Thyroid gland (tissue), 4 donors: ENCODE measurements around the gene FAM78B. TPM values are rescaled to one million over a fixed set of nuclear protein-coding genes. Genes with fewer than 3 reads are reported as not detected.

Experiments used
- DNase-seq, 2 donors: peaks; one replicate each; pipeline ENCODE4 v3.0.0-alpha.2; 2019
- H3K27ac ChIP-seq, 3 donors: fragments of 200-600 bp; sonication (generic); 1 replicate in 2 of 3; 2 replicates in 1 of 3; pipeline ENCODE4 v1.5.1; 2016 to 2019; ENCODE audit warnings: mild to moderate bottlenecking in 1 of 3, moderate library complexity in 1 of 3
- H3K27me3 ChIP-seq: fragments of 200-600 bp; sonication (generic); one replicate; pipeline ENCODE4 v1.5.1; 2019
- H3K36me3 ChIP-seq, 2 donors: fragments of 200-600 bp; sonication (generic); one replicate each; pipeline ENCODE4 v1.5.1; 2016 to 2019
- H3K4me1 ChIP-seq, 2 donors: fragments of 200-600 bp; sonication (generic); one replicate each; pipeline ENCODE4 v1.5.1; 2017 to 2019
- H3K4me3 ChIP-seq, 3 donors: fragments of 200-600 bp; sonication (generic); replicated peaks in 1 of 3; 1 replicate in 2 of 3; 2 replicates in 1 of 3; pipeline ENCODE4 v1.5.1; 2016; ENCODE audit warnings: mild to moderate bottlenecking in 1 of 3
- H3K9me3 ChIP-seq: fragments of 200-600 bp; sonication (generic); one replicate; pipeline ENCODE4 v1.5.1; 2017
- POLR2A ChIP-seq, 2 donors: fragments of 450-650 bp; IDR thresholded peaks; one replicate each; pipeline ENCODE4 v1.6.1; 2017; ENCODE audit warnings: antibody characterized with exemption in 2 of 2, mild to moderate bottlenecking in 2 of 2, moderate library complexity in 1 of 2
- WGBS, 2 donors: methylation state at CpG; one replicate each; pipeline ENCODE4 v1.1.5; 2017; 5-methylcytosine and 5-hydroxymethylcytosine counted together
- intact Hi-C: fragments of 100-400 bp; cut with DNase I; formaldehyde crosslinking; loops from one replicate; pipeline ENCODE4 v1.15.1; 2023
- total RNA-seq, 4 donors: library from RNA; depleted of rRNA; stranded (reverse); fragments of >200 nt; gene quantifications; one replicate each; pipeline ENCODE4 v1.2.3, GENCODE V29; 2016
- TF ChIP-seq, protein P1 (sequence below), 6 experiments: fragments of 200-600 bp in 3 of 6; fragments of 450-650 bp in 3 of 6; sonication (generic) in 3 of 6; IDR thresholded peaks; one replicate each; pipeline ENCODE4 v1.5.1; 2016 to 2019; ENCODE audit warnings: antibody characterized with exemption in 6 of 6, mild to moderate bottlenecking in 2 of 6, inconsistent platforms in 1 of 6, moderate library complexity in 1 of 6

FAM78B gene
- total RNA-seq, 4 donors from 2014 or later, result 3.3 to 4.7 (median 3.8) TPM

DNA sequence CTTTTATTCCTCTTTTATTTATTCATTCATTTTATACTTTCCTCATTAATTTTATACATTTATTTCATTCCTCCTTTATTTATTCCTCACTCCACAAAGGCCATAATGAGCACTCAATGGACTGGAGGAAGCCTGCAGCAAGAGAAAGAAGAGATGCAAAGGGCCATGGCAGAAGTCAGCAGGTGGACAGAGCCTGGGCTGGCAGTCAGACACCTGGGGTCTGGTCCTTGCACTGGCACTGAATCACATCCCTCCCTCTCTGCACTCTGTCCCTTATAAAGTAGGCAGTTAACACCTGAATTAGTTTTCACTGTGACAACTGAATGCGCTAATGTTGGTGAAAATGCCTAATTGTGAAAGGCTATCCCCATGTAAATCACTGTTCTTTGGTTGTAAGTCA is 38.6 kb downstream of the FAM78B start:
- Histone ChIP-seq H3K4me1 (no peaks in the 10 kb centered on the region), H3K9me3 (no peaks in the 10 kb centered on the region), H3K4me3 (no peak overlapping the region), H3K27me3 (no peaks in the 10 kb centered on the region), H3K36me3 (no peaks in the 10 kb centered on the region), H3K27ac (no peak overlapping the region)
- 53 to 93% methylated on average over 1 of the region's 1 CpG for WGBS, 2 donors
- TF ChIP-seq, protein P1, sequence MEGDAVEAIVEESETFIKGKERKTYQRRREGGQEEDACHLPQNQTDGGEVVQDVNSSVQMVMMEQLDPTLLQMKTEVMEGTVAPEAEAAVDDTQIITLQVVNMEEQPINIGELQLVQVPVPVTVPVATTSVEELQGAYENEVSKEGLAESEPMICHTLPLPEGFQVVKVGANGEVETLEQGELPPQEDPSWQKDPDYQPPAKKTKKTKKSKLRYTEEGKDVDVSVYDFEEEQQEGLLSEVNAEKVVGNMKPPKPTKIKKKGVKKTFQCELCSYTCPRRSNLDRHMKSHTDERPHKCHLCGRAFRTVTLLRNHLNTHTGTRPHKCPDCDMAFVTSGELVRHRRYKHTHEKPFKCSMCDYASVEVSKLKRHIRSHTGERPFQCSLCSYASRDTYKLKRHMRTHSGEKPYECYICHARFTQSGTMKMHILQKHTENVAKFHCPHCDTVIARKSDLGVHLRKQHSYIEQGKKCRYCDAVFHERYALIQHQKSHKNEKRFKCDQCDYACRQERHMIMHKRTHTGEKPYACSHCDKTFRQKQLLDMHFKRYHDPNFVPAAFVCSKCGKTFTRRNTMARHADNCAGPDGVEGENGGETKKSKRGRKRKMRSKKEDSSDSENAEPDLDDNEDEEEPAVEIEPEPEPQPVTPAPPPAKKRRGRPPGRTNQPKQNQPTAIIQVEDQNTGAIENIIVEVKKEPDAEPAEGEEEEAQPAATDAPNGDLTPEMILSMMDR (IDR thresholded peaks at IDR 0.05), result no peak
- TF ChIP-seq POLR2A (IDR thresholded peaks at IDR 0.05), result no peak
- no peak for DNase-seq
- intact Hi-C loops, result no loop called here

DNA sequence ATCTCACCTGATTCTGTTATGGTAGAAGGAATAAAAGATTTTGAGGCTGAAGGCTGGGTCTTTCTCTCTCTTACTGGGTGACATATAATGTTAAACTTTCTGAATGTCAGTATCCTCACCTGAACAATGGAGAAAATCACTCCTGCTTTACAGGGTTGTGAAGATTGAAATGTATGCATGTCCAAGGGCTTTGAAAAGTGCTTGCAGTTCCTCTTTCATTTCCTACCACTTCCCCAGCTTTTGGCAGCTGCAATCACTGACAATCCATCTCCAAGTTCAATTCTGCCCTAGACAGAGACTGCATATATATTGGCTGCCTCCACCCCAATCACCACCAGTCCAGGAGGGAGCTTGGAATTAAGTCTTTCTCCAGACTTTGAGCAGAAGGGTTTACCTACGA is 39.8 kb downstream of the FAM78B start:
- no peak overlapping the region for H3K27ac ChIP-seq

DNA sequence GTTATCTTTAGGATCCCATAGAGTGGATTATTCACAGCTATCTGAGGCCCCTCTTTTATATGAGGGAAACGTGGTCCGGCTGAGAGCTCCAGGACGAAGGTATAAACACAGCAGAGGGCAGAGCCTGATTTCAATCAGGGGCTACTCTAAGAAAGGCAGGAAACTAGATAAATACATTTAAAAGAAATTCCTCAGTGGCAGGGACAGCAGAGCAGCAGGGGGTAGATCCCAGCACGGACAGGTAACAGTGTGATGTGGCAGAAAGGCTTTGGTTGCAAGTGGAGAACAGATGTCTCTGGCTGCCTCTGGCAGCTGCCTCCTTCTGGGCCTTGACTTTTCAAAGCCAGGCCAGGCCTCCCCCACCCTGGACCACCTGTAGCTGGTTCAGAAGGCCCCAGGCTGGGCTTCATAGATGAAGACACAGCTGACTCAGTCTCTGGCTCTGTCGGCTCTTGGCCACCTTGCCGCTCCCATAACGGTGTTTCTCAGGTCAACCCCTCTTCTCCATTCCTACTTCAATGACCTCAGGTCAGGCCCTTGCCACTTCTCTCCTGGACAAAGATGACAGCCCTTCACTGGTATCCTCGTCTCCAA is 43.8 kb downstream of the FAM78B start:
- Histone ChIP-seq H3K9me3 (no peaks in the 10 kb centered on the region), H3K4me1 (no peaks in the 10 kb centered on the region), H3K27me3 (no peaks in the 10 kb centered on the region), H3K36me3 (no peaks in the 10 kb centered on the region), H3K4me3 (no peak overlapping the region), H3K27ac (no peak overlapping the region)
- 57 to 58% methylated on average over 8 of the region's 8 CpGs for WGBS, 2 donors
- TF ChIP-seq POLR2A (IDR thresholded peaks at IDR 0.05), result no peak
- TF ChIP-seq, protein P1 (IDR thresholded peaks at IDR 0.05), result no peak
- intact Hi-C loops, result no loop called here
- no peak for DNase-seq

More for the DNA sequence above, 39.8 kb downstream of the FAM78B start:
- Histone ChIP-seq H3K27me3 (no peaks in the 10 kb centered on the region), H3K36me3 (no peaks in the 10 kb centered on the region), H3K9me3 (no peaks in the 10 kb centered on the region), H3K4me3 (no peak overlapping the region), H3K4me1 (no peaks in the 10 kb centered on the region)
- 87 to 88% methylated on average over 1 of the region's 1 CpG for WGBS, 2 donors
- TF ChIP-seq, protein P1 (IDR thresholded peaks at IDR 0.05), result no peak
- no peak for TF ChIP-seq POLR2A (IDR thresholded peaks at IDR 0.05)
- no peak for DNase-seq
- intact Hi-C loops, result no loop called here

DNA sequence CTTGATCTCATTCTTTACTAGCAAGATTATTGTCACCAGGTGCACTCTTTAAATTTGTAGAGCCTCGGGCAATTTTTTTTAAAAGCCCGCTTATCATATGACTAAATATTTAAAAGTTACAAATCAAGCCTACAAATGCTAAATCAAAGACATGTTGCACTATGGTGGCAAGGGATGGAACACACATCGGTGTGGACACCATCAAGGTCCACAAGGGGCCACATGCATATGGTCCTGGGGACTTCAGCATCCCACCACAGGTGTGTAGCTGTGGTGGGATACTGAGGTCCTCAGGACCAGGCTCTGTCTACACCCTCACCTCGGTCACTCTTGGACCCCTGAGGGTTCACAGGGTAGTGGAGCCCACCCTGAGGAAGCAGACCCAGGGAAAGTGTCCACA is 45.8 kb downstream of the FAM78B start:
- H3K4me3 ChIP-seq, result no peak overlapping the region
- H3K27ac ChIP-seq, result no peak overlapping the region
- no peaks in the 10 kb centered on the region for H3K36me3 ChIP-seq
- no peaks in the 10 kb centered on the region for H3K27me3 ChIP-seq
- whole genome bisulfite sequencing, 2 donors, result 83 to 90% methylated on average over 4 of the region's 4 CpGs
- DNase-seq, result no peak
- H3K4me1 ChIP-seq, result no peaks in the 10 kb centered on the region
- TF ChIP-seq, protein P1 (IDR thresholded peaks at IDR 0.05), result no peak
- TF ChIP-seq POLR2A (IDR thresholded peaks at IDR 0.05), result no peak
- intact Hi-C loops, result no loop called here
- no peaks in the 10 kb centered on the region for H3K9me3 ChIP-seq

DNA sequence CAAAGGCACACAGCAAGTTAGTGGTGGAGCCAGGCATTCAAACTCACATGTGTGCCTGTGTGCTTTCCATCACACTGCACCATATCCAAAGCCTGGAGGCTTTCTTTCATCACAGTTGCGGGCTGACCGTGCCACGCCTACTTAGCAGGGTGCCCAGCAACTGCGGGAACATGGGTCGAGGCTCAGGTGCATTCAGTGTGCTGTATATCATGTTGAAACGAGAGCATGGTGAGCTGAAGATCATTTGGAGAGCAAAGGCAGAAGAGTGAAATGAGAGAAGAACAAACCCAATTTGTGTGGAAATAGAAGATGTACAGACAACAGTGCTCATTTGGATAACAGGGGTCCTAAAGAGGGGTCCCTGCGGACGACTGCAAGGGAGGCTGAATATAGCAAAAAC is 46.5 kb downstream of the FAM78B start:
- H3K4me1 ChIP-seq, result no peaks in the 10 kb centered on the region
- H3K4me3 ChIP-seq, result no peak overlapping the region
- no peak overlapping the region for H3K27ac ChIP-seq
- intact Hi-C loops, result no loop called here
- 81 to 90% methylated on average over 8 of the region's 8 CpGs for WGBS, 2 donors
- no peaks in the 10 kb centered on the region for H3K36me3 ChIP-seq
- TF ChIP-seq, protein P1 (IDR thresholded peaks at IDR 0.05), result no peak
- no peak for TF ChIP-seq POLR2A (IDR thresholded peaks at IDR 0.05)
- DNase-seq, result no peak
- no peaks in the 10 kb centered on the region for H3K9me3 ChIP-seq
- no peaks in the 10 kb centered on the region for H3K27me3 ChIP-seq
